Natural killer cell (primary cell): ENCODE measurements around the gene PLPPR1. TPM values are rescaled to one million over a fixed set of nuclear protein-coding genes. Genes with fewer than 3 reads are reported as not detected.

Source experiments
- ATAC-seq, 3 donors: fragments of 150-1000 bp in 2 of 3; fragments of 200-7000 bp in 1 of 3; cut with Tn5 transposase; 1 replicate in 1 of 3; 2 replicates in 2 of 3; pipeline ENCODE4 v1.10.0; 2021; ENCODE audit warnings: mild to moderate bottlenecking in 2 of 3, moderate library complexity in 2 of 3
- DNase-seq, 2 donors: peaks; one replicate each; pipeline versions ENCODE4 v3.0.0 to v3.0.0-alpha.2; 2013 to 2021; ENCODE audit warnings: mixed read lengths in 1 of 2
- H3K27ac ChIP-seq: one replicate; pipeline ENCODE4 v1.5.1; 2013; ENCODE audit warnings: mild to moderate bottlenecking, low read length
- H3K27me3 ChIP-seq: one replicate; pipeline ENCODE4 v1.6.1; 2013; ENCODE audit warnings: low read length; ENCODE audit not compliant: control insufficient read depth, insufficient read depth
- H3K36me3 ChIP-seq: one replicate; pipeline ENCODE4 v1.6.1; 2013; ENCODE audit warnings: low read length; ENCODE audit not compliant: control insufficient read depth, insufficient read depth
- H3K4me1 ChIP-seq: one replicate; pipeline ENCODE4 v1.6.1; 2013; ENCODE audit warnings: low read length; ENCODE audit not compliant: control insufficient read depth, insufficient read depth
- H3K4me3 ChIP-seq: one replicate; pipeline ENCODE4 v1.5.1; 2013; ENCODE audit warnings: low read length
- H3K9me3 ChIP-seq: one replicate; pipeline ENCODE4 v1.6.1; 2013; ENCODE audit warnings: low read length; ENCODE audit not compliant: control insufficient read depth, insufficient read depth
- H3K27ac Mint-ChIP-seq, 2 donors: one replicate each; pipeline ENCODE4 v1.8.0; 2022; ENCODE audit warnings: mild to moderate bottlenecking in 2 of 2, mixed read lengths in 2 of 2, moderate library complexity in 1 of 2
- H3K27me3 Mint-ChIP-seq, 2 donors: one replicate each; pipeline ENCODE4 v1.8.0; 2022; ENCODE audit warnings: low read depth in 2 of 2, mixed read lengths in 2 of 2
- H3K36me3 Mint-ChIP-seq: one replicate; pipeline ENCODE4 v1.8.0; 2022; ENCODE audit warnings: mixed read lengths
- H3K4me1 Mint-ChIP-seq, 2 donors: one replicate each; pipeline ENCODE4 v1.8.0; 2022; ENCODE audit warnings: mixed read lengths in 2 of 2
- H3K4me3 Mint-ChIP-seq: one replicate; pipeline ENCODE4 v1.8.0; 2022; ENCODE audit warnings: mild to moderate bottlenecking, moderate library complexity, mixed read lengths
- H3K9me3 Mint-ChIP-seq, 2 donors: one replicate each; pipeline ENCODE4 v1.8.0; 2022; ENCODE audit warnings: mixed read lengths in 2 of 2
- CTCF ChIP-seq: fragments of 200-600 bp; IDR thresholded peaks from one replicate; pipeline ENCODE4 v1.8.0; 2022; ENCODE audit warnings: antibody characterized with exemption
- WGBS: methylation state at CpG from one replicate; pipeline ENCODE4 v1.1.7; 2013; ENCODE audit warnings: missing lambda C conversion rate; ENCODE audit not compliant: insufficient coverage; 5-methylcytosine and 5-hydroxymethylcytosine counted together
- intact Hi-C: fragments of 100-400 bp; cut with micrococcal nuclease; formaldehyde crosslinking; loops from one replicate; pipeline ENCODE4 v1.14.2; 2022
- total RNA-seq, 4 donors: library from RNA; stranded (reverse); fragments of 120-200 nt in 1 of 4; gene quantifications; one replicate each; pipeline versions ENCODE4 v1.2.3 to v1.2.4, GENCODE V29; 2013 to 2022

PLPPR1 gene
- total RNA-seq, 3 donors from 2014 or later (not counting 1 experiment from before 2014, with no cell fraction given), result not detected

DNA sequence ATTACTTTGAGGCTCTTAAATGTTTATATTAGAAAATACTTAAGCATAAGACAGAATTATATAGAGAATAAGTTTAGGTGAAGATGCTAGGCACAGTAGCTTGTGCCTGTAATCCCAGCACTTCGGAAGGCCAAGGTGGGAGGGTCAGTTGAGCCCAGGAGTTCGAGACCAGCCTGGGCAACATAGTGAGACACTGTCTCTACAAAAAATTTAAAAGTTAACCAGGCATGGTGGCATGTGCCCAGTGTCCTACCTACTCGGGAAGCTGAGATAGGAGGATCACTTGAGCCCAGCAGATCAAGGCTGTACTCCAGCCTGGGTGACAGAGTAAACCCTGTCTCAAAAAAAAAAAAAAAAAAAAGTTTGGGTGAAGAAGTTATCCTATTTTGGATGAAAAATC lies 294.6 kb downstream of the PLPPR1 start:
- Mint-ChIP-seq H3K27ac (no peak overlapping the region), H3K36me3 (no peaks in the 10 kb centered on the region), H3K4me1 (no peaks in the 10 kb centered on the region), H3K27me3 (peaks cover 0 to 8% of the 10 kb centered on the region in 2 donors), H3K9me3 (peaks cover 2 to 3% of the 10 kb centered on the region in 2 donors), H3K4me3 (no peak overlapping the region)
- no peaks in the 10 kb centered on the region for H3K4me1 ChIP-seq
- TF ChIP-seq CTCF, result no peak
- no peak overlapping the region for H3K27ac ChIP-seq
- ATAC-seq, result no peak
- intact Hi-C loops, result no loop called here
- no peaks in the 10 kb centered on the region for H3K36me3 ChIP-seq
- no peaks in the 10 kb centered on the region for H3K9me3 ChIP-seq
- H3K27me3 ChIP-seq, result no peaks in the 10 kb centered on the region
- no peak overlapping the region for H3K4me3 ChIP-seq
- WGBS, result 74% methylated on average over 3 of the region's 3 CpGs
- no peak for DNase-seq

GRCh38 chr9:101324245-101324804 lies 295.8 kb downstream of the PLPPR1 start:
- Mint-ChIP-seq H3K4me3 (no peak overlapping the region), H3K27ac (no peak overlapping the region), H3K4me1 (no peaks in the 10 kb centered on the region), H3K36me3 (no peaks in the 10 kb centered on the region), H3K9me3 (peaks cover 2 to 3% of the 10 kb centered on the region in 2 donors), H3K27me3 (peaks cover 0 to 8% of the 10 kb centered on the region in 2 donors)
- Histone ChIP-seq H3K9me3 (no peaks in the 10 kb centered on the region), H3K4me3 (no peak overlapping the region), H3K27ac (no peak overlapping the region), H3K27me3 (no peaks in the 10 kb centered on the region), H3K36me3 (no peaks in the 10 kb centered on the region), H3K4me1 (no peaks in the 10 kb centered on the region)
- TF ChIP-seq CTCF, result no peak
- DNase-seq (no peak), ATAC-seq (no peak)
- intact Hi-C loops, result no loop called here
- 90% methylated on average over 2 of the region's 3 CpGs for WGBS

DNA sequence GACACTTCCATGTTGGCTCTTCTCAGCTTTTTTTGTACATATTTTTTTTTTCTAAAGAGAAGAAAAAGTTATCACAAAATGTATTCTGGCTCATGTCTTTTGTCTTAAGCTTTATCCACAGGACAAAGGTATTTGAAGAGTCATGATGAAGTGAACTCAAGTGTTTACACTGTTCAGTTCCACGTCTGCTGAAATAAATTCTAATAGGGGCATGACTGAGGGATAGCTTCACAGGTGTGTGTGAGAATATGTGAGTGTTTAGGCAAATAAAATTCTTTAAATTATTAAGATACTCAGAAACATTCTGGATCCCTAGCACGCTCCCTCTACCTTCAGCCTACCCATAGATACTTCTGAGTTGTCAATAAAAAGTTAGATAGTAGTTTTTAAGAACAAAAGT lies 296.5 kb downstream of the PLPPR1 start:
- 50% methylated on average over 1 of the region's 2 CpGs for WGBS
- Histone ChIP-seq H3K4me3 (no peak overlapping the region), H3K9me3 (no peaks in the 10 kb centered on the region), H3K4me1 (no peaks in the 10 kb centered on the region), H3K27me3 (no peaks in the 10 kb centered on the region), H3K27ac (no peak overlapping the region), H3K36me3 (no peaks in the 10 kb centered on the region)
- TF ChIP-seq CTCF, result no peak
- ATAC-seq (no peak), DNase-seq (no peak)
- Mint-ChIP-seq H3K27me3 (peaks cover 2 to 8% of the 10 kb centered on the region in 2 donors), H3K9me3 (peaks cover 2 to 3% of the 10 kb centered on the region in 2 donors), H3K36me3 (no peaks in the 10 kb centered on the region), H3K27ac (no peak overlapping the region), H3K4me1 (no peaks in the 10 kb centered on the region), H3K4me3 (no peak overlapping the region)
- intact Hi-C loops, result no loop called here

- H3K4me3 ChIP-seq, result no peak overlapping the region
- no peaks in the 10 kb centered on the region for H3K36me3 Mint-ChIP-seq
- H3K4me3 Mint-ChIP-seq, result no peak overlapping the region
- H3K27me3 ChIP-seq, result no peaks in the 10 kb centered on the region
- H3K9me3 ChIP-seq, result no peaks in the 10 kb centered on the region
- no peak overlapping the region for H3K27ac Mint-ChIP-seq
- H3K9me3 Mint-ChIP-seq, result peaks cover 2 to 3% of the 10 kb centered on the region in 2 donors
- intact Hi-C loops, result no loop called here
- H3K27ac ChIP-seq, result no peak overlapping the region
- no peak for TF ChIP-seq CTCF
- H3K27me3 Mint-ChIP-seq, result peaks cover 7 to 8% of the 10 kb centered on the region in 2 donors
- H3K36me3 ChIP-seq, result no peaks in the 10 kb centered on the region
- no peaks in the 10 kb centered on the region for H3K4me1 Mint-ChIP-seq
- no peak for ATAC-seq
- 49% methylated on average over 1 of the region's 1 CpG for WGBS
- H3K4me1 ChIP-seq, result no peaks in the 10 kb centered on the region
- DNase-seq, result no peak
Measured at GRCh38 chr9:101326035-101326434, 297.5 kb downstream of the PLPPR1 start.
